Left renal pelvis (tissue), 4 donors: ENCODE data around the gene PRMT9. TPM values are rescaled to one million over a fixed set of nuclear protein-coding genes. Genes with fewer than 3 reads are reported as not detected.

Source experiments
- DNase-seq, 4 donors: peaks; one replicate each; pipeline ENCODE4 v3.0.0-alpha.2; 2013; ENCODE audit warnings: low read depth in 4 of 4, low spot score in 3 of 4
- polyA plus RNA-seq, 4 donors: library from polyadenylated mRNA; unstranded; fragments of 120-200 nt; gene quantifications; one replicate each; pipeline ENCODE4 v1.2.1, GENCODE V29; 2013; ENCODE audit not compliant: insufficient read length in 4 of 4

The PRMT9 gene
- 10 to 100 TPM; 17.4 to 30.2 (median 27.3) TPM for polyA plus RNA-seq

- DNase-seq, result peak; percentile 72 to 81 (median 78)
Observed at GRCh38 chr4:147683717-147684700, at the start of gene PRMT9. Gene PRMT9, minus strand, starts transcription at chr4:147684163. Its CDS starts 176 bp downstream, at chr4:147683987.

GRCh38 chr4:147732518-147733235, 48.7 kb upstream of the PRMT9 start:
- peak; percentile 48 to 61 (median 52) for DNase-seq

- peak; percentile 52 to 56 (median 53) for DNase-seq
Observed at GRCh38 chr4:147731580-147732517, 47.9 kb upstream of the PRMT9 start, which contains the start of gene ARHGAP10. Gene ARHGAP10, plus strand, starts transcription at chr4:147732088. Its CDS starts 214 bp downstream, at chr4:147732302.

GRCh38 chr4:147730333-147730732, 46.4 kb upstream of the PRMT9 start:
- DNase-seq, result no peak

GRCh38 chr4:147727476-147728028, 43.6 kb upstream of the PRMT9 start:
- no peak for DNase-seq

- no peak for DNase-seq
Observed at GRCh38 chr4:147725673-147726072, 41.7 kb upstream of the PRMT9 start.

- DNase-seq, result no peak
Observed at GRCh38 chr4:147724468-147725201, 40.7 kb upstream of the PRMT9 start.

- DNase-seq, result no peak
Observed at GRCh38 chr4:147723326-147723725, 39.4 kb upstream of the PRMT9 start.

GRCh38 chr4:147717878-147718277, 33.9 kb upstream of the PRMT9 start:
- DNase-seq, result no peak

GRCh38 chr4:147714575-147715401, 30.8 kb upstream of the PRMT9 start:
- no peak for DNase-seq

- no peak for DNase-seq
Observed at GRCh38 chr4:147709999-147710398, 26.0 kb upstream of the PRMT9 start.

GRCh38 chr4:147707892-147708672, 24.1 kb upstream of the PRMT9 start:
- no peak for DNase-seq

GRCh38 chr4:147704846-147705245, 20.9 kb upstream of the PRMT9 start:
- DNase-seq, result no peak

- DNase-seq, result no peak
Observed at GRCh38 chr4:147696866-147697265, 12.9 kb upstream of the PRMT9 start.

- no peak for DNase-seq
Observed at GRCh38 chr4:147693218-147693617, 9.3 kb upstream of the PRMT9 start.

GRCh38 chr4:147691820-147692219, 7.9 kb upstream of the PRMT9 start:
- DNase-seq, result no peak

- no peak for DNase-seq
Observed at GRCh38 chr4:147689067-147689466, 5.1 kb upstream of the PRMT9 start.

GRCh38 chr4:147683188-147683591, 773 bp downstream of the PRMT9 start:
- DNase-seq, result no peak
